Measurements from ENCODE around the gene TP63. TPM values are rescaled to one million over a fixed set of nuclear protein-coding genes. Genes with fewer than 3 reads are reported as not detected.

The TP63 gene
- total and polyA plus RNA-seq, 11 donors: 0.11 to 1.4 (median 0.37) TPM

GRCh38 chr3:189597918-189598317 is 33.3 kb upstream of the TP63 start:
- TF ChIP-seq, protein P1, sequence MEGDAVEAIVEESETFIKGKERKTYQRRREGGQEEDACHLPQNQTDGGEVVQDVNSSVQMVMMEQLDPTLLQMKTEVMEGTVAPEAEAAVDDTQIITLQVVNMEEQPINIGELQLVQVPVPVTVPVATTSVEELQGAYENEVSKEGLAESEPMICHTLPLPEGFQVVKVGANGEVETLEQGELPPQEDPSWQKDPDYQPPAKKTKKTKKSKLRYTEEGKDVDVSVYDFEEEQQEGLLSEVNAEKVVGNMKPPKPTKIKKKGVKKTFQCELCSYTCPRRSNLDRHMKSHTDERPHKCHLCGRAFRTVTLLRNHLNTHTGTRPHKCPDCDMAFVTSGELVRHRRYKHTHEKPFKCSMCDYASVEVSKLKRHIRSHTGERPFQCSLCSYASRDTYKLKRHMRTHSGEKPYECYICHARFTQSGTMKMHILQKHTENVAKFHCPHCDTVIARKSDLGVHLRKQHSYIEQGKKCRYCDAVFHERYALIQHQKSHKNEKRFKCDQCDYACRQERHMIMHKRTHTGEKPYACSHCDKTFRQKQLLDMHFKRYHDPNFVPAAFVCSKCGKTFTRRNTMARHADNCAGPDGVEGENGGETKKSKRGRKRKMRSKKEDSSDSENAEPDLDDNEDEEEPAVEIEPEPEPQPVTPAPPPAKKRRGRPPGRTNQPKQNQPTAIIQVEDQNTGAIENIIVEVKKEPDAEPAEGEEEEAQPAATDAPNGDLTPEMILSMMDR (IDR thresholded peaks at IDR 0.05): no peak
- TF ChIP-seq POLR2A (IDR thresholded peaks at IDR 0.05): no peak
- H3K4me1 ChIP-seq: no peaks in the 10 kb centered on the region
- intact Hi-C loops (cut with DNase I): no loop called here

DNA sequence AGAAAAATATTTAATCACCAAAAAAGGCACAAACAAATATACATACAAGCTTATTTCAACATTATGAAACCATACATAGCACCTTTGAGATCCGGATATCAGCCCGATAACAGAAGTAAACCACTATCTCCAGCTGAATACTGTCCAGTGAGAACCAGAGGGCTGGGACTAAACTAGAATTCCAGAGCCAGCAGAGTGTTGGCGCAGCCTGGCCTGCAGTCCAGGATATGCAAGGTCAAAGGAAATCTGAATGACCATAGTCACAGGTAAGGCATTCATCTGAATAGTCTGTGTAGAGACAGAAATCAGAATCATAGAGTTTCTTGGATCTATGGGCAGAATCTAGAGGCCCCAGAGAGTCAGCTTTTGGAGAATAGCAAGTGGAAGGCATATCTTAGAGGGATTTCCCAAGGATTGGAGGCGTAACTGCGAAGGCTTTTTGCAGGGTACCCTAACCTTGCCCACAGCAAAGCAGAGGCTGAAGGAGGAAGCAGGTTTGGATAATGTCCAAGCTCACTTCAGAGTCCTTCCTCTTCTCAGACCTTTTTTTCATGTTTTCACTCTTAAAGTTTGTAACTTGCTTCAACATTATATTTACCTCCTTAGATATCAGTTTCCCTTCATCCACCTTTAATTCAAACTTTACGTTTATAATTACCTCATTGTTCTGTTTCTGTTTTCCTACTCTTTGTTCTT is 32.5 kb upstream of the TP63 start:
- H3K4me3 ChIP-seq: no peak overlapping the region
- no peak overlapping the region for H3K27ac ChIP-seq
- H3K27me3 ChIP-seq: no peaks in the 10 kb centered on the region
- intact Hi-C loops (cut with DNase I): no loop called here
- WGBS, 4 donors: 79 to 85% (median 84%) methylated on average over 6 of the region's 6 CpGs
- no peaks in the 10 kb centered on the region for H3K36me3 ChIP-seq
- DNase-seq: no peak
- TF ChIP-seq, protein P1 (IDR thresholded peaks at IDR 0.05): no peak
- TF ChIP-seq POLR2A (IDR thresholded peaks at IDR 0.05): no peak
- H3K9me3 ChIP-seq: no peaks in the 10 kb centered on the region
- ATAC-seq: no peak
- no peaks in the 10 kb centered on the region for H3K4me1 ChIP-seq

More at GRCh38 chr3:189597918-189598317, 33.3 kb upstream of the TP63 start:
- no peak overlapping the region for H3K4me3 ChIP-seq
- H3K9me3 ChIP-seq: peaks cover 0 to 5% (median 0%) of the 10 kb centered on the region in 12 donors
- no peaks in the 10 kb centered on the region for H3K27me3 ChIP-seq
- H3K36me3 ChIP-seq: no peaks in the 10 kb centered on the region
- DNase-seq: no peak
- 78 to 82% (median 79%) methylated on average over 2 of the region's 2 CpGs for WGBS, 4 donors
- ATAC-seq: no peak
- H3K27ac ChIP-seq: no peak overlapping the region

- Histone ChIP-seq H3K4me3 (no peak overlapping the region), H3K4me1 (no peaks in the 10 kb centered on the region), H3K27ac (no peak overlapping the region), H3K27me3 (no peaks in the 10 kb centered on the region), H3K36me3 (no peaks in the 10 kb centered on the region), H3K9me3 (peaks cover 0 to 14% (median 0%) of the 10 kb centered on the region in 12 donors)
- intact Hi-C loops (cut with DNase I): no loop called here
- ATAC-seq (no peak), DNase-seq (no peak)
- no peak for TF ChIP-seq POLR2A (IDR thresholded peaks at IDR 0.05)
- TF ChIP-seq, protein P1 (IDR thresholded peaks at IDR 0.05): no peak
- WGBS, 4 donors: 89 to 93% (median 91%) methylated on average over 5 of the region's 5 CpGs
Observed at GRCh38 chr3:189602471-189602870, 28.7 kb upstream of the TP63 start.

- Histone ChIP-seq H3K36me3 (no peaks in the 10 kb centered on the region), H3K27me3 (no peaks in the 10 kb centered on the region), H3K27ac (no peak overlapping the region), H3K4me1 (no peaks in the 10 kb centered on the region), H3K4me3 (no peak overlapping the region), H3K9me3 (peaks cover 0 to 25% (median 2%) of the 10 kb centered on the region in 12 donors)
- no peak for ATAC-seq
- WGBS, 4 donors: 90 to 98% (median 94%) methylated on average over 2 of the region's 2 CpGs
- no peak for TF ChIP-seq POLR2A (IDR thresholded peaks at IDR 0.05)
- TF ChIP-seq, protein P1 (IDR thresholded peaks at IDR 0.05): no peak
- DNase-seq: no peak
- intact Hi-C loops (cut with DNase I): no loop called here
Observed at GRCh38 chr3:189605717-189606116, 25.5 kb upstream of the TP63 start.
